K562 (cell line): ENCODE measurements around the gene PPM1H. TPM values are rescaled to one million over a fixed set of nuclear protein-coding genes. Genes with fewer than 3 reads are reported as not detected.

Experiments
- CBFA2T3 ChIP-seq: fragments of 450-650 bp; IDR thresholded peaks from 2 replicates; pipeline ENCODE4 v1.6.1; 2017
- DMBX1 ChIP-seq: fragments of 250-450 bp; sonication (Bioruptor Pico); IDR thresholded peaks from 2 replicates; pipeline ENCODE4 v1.8.0; 2022; ENCODE audit warnings: inconsistent platforms, mild to moderate bottlenecking, moderate library complexity, borderline replicate concordance
- FOXP1 ChIP-seq: sonication (generic); formaldehyde crosslinking; IDR thresholded peaks from 2 replicates; pipeline ENCODE4 v1.8.0; 2022; ENCODE audit warnings: mild to moderate bottlenecking, missing genetic modification reagents
- HSF4 ChIP-seq: fragments of 250-450 bp; sonication (Bioruptor Pico); IDR thresholded peaks from 2 replicates; pipeline ENCODE4 v2.1.2; 2022; ENCODE audit warnings: mild to moderate bottlenecking, moderate library complexity, borderline replicate concordance
- ILF3 ChIP-seq: fragments of 450-650 bp; IDR thresholded peaks from 2 replicates; pipeline ENCODE4 v1.6.1; 2018; ENCODE audit warnings: antibody characterized with exemption, mild to moderate bottlenecking, moderate library complexity, borderline replicate concordance
- NR1H2 ChIP-seq: sonication (generic); formaldehyde crosslinking; IDR thresholded peaks from 2 replicates; pipeline ENCODE4 v1.4.0; 2020; ENCODE audit warnings: mild to moderate bottlenecking, missing genetic modification reagents
- PHTF2 ChIP-seq: fragments of 250-450 bp; sonication (Bioruptor Pico); IDR thresholded peaks from 2 replicates; pipeline ENCODE4 v1.5.0; 2021; ENCODE audit warnings: mild to moderate bottlenecking
- PKNOX1 ChIP-seq: fragments of 450-650 bp; IDR thresholded peaks from 2 replicates; pipeline ENCODE4 v1.6.1; 2016
- RBBP5 ChIP-seq: fragments of 200-600 bp; sonication (generic); IDR thresholded peaks from 2 replicates; pipeline ENCODE4 v1.6.1; 2012; ENCODE audit warnings: borderline replicate concordance, mild to moderate bottlenecking, low read length, control low read depth, inconsistent platforms; ENCODE audit not compliant: insufficient read depth, poor library complexity, severe bottlenecking
- RNF2 ChIP-seq: sonication (generic); IDR thresholded peaks from 2 replicates; pipeline ENCODE4 v1.6.1; 2016
- SREBF1 ChIP-seq: fragments of 150-350 bp; IDR thresholded peaks from 2 replicates; pipeline ENCODE4 v1.6.1; 2014; ENCODE audit warnings: antibody characterized with exemption, low read depth, low read length, borderline replicate concordance
- ZBTB40 ChIP-seq, 2 experiments: fragments of 450-650 bp in 1 of 2; sonication (generic) in 1 of 2; formaldehyde crosslinking in 1 of 2; IDR thresholded peaks; 2 replicates each; pipeline versions ENCODE4 v1.7.1 to v1.9.0; 2016 to 2022; ENCODE audit warnings: inconsistent platforms in 1 of 2, mild to moderate bottlenecking in 1 of 2, missing genetic modification reagents in 1 of 2
- ZNF174 ChIP-seq: fragments of 250-450 bp; sonication (Bioruptor Pico); IDR thresholded peaks from 2 replicates; pipeline ENCODE4 v1.4.0; 2020; ENCODE audit warnings: mild to moderate bottlenecking
- ZNF431 ChIP-seq: sonication (generic); formaldehyde crosslinking; IDR thresholded peaks from 2 replicates; pipeline ENCODE4 v1.8.0; 2022; ENCODE audit warnings: mild to moderate bottlenecking, missing genetic modification reagents
- ZNF551 ChIP-seq: fragments of 250-450 bp; sonication (Bioruptor Pico); IDR thresholded peaks from 2 replicates; pipeline ENCODE4 v1.5.0; 2021; ENCODE audit warnings: mild to moderate bottlenecking, moderate library complexity
- ZNF586 ChIP-seq: fragments of 450-650 bp; formaldehyde crosslinking; conservative IDR thresholded peaks from 2 replicates; pipeline ENCODE4 v1.4.0; 2020; ENCODE audit warnings: mild to moderate bottlenecking, moderate library complexity
- ZNF644 ChIP-seq: fragments of 200-800 bp; sonication (Bioruptor generic); IDR thresholded peaks from 2 replicates; pipeline ENCODE4 v1.6.1; 2016; ENCODE audit warnings: low read depth, missing genetic modification characterization, missing compliant biosample characterization
- ZNF699 ChIP-seq: fragments of 250-450 bp; sonication (Bioruptor Pico); IDR thresholded peaks from 2 replicates; pipeline ENCODE4 v1.8.0; 2021; ENCODE audit warnings: mild to moderate bottlenecking, moderate library complexity; ENCODE audit not compliant: insufficient replicate concordance
- ZSCAN29 ChIP-seq: fragments of 450-650 bp; IDR thresholded peaks from 2 replicates; pipeline ENCODE4 v1.6.1; 2017
- polyA plus RNA-seq, 8 experiments: library from polyadenylated mRNA; depleted of rRNA in 4 of 8; stranded (reverse) in 5 of 8; unstranded in 3 of 8; fragments of >200 nt; fragmentation: Nextera tagmentation in 2 of 8; fragmentation: Illumina TruSeq in 1 of 8; extraction: Ambion mirVana in 2 of 8; extraction: Trizol in 1 of 8; gene quantifications; 2 replicates each; pipeline versions ENCODE4 v1.2.1 to v1.2.3, GENCODE V29; 2011 to 2014; ENCODE audit warnings: inconsistent platforms in 1 of 8, missing spikeins in 1 of 8
- total RNA-seq, 7 experiments: library from RNA; depleted of rRNA in 6 of 7; stranded (reverse); fragments of >200 nt in 6 of 7; fragmentation: Illumina TruSeq in 2 of 7; extraction: Trizol in 2 of 7; gene quantifications; 2 replicates each; pipeline versions ENCODE4 v1.2.1 to v1.2.3, GENCODE V29; 2011 to 2021; ENCODE audit warnings: low replicate concordance in 1 of 7

Gene PPM1H
- total and polyA plus RNA-seq, 9 of the 15 experiments (the other 6 are each of a cell fraction or from before 2014, with no cell fraction given): 5.3 to 29.3 (median 11.3) TPM

DNA sequence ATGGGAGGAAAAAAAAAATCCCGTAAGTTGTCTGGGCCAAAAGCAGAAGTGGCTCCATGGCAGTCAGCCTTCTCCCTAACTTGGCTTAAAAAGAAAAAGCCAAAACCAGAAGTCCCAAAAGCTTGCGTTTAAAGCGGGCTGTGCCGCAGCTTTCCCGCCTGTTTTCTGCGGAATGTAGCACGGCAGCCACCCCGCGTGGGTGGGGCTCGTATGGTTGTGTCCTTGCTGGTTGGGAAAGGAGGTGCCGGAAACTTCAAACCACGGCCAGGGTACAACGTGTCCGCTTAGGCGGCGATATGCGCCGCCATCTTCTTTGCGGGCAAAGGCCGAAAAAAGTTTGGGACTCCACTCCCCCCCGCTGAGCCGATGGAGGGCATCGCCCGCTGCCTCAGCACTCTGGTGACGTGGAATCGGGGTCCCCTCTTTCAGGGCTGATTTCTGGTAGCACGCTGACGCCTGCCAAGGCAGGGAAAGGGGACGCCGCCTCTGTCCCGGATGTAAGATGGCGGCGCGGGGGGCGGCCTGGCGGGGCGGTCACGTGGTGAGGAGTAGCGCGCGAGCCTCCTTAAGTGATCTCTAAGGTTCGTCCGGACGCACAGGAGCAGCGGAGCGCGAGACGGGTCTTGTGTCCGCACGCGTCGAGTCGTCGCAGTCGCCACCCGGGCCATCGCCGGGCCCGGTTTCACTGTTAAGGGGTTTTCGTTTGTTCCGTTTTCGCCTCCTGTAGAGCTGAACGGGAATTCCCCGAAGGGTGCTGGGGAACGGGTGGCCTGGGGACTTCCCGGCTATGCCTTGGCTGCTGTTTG is 332.5 kb downstream of the PPM1H start (continued):
- TF ChIP-seq DMBX1 (peak; percentile 68; the same call in 1 of the 2 replicates), SREBF1 (no peak), ZNF644 (tag) (peak; percentile 63; the same call in 1 of the 2 replicates), PHTF2 (CRISPR knock-in tag) (no peak), ZNF551 (no peak), ZNF431 (CRISPR knock-in tag) (peak; percentile 82), NR1H2 (CRISPR knock-in tag) (no peak), PKNOX1 (peak; percentile 35; the same call in 1 of the 2 replicates), ZNF699 (CRISPR knock-in tag) (no peak), ZSCAN29 (no peak), ZNF586 (no peak), ZBTB40 (IDR thresholded peaks at IDR 0.05) (no peak), ZBTB40 (CRISPR knock-in tag; IDR thresholded peaks at IDR 0.05) (no peak; the same call in 1 of the 2 replicates), HSF4 (CRISPR knock-in tag) (0 out of 2 replicates have a peak, but pooled peaks have one; percentile 37), RBBP5 (peak; percentile 52), ILF3 (no peak), RNF2 (no peak), CBFA2T3 (no peak), FOXP1 (CRISPR knock-in tag) (no peak; the same call in 1 of the 2 replicates), ZNF174 (CRISPR knock-in tag) (no peak)
